Mucosa of descending colon (tissue), 3 donors: Measurements from ENCODE around the gene PTPRE. TPM values are rescaled to one million over a fixed set of nuclear protein-coding genes. Genes with fewer than 3 reads are reported as not detected.

ENCODE experiments used
- ATAC-seq: fragments of 200-7000 bp; cut with Tn5 transposase; one replicate; pipeline ENCODE4 v1.9.1; 2020; ENCODE audit warnings: mild to moderate bottlenecking, moderate library complexity
- DNase-seq, 3 donors: peaks; one replicate each; pipeline ENCODE4 v3.0.0-alpha.2; 2020
- H3K36me3 ChIP-seq: fragments of 200-600 bp; one replicate; pipeline ENCODE4 v1.8.0; 2021; ENCODE audit warnings: low read depth, mild to moderate bottlenecking
- H3K4me1 ChIP-seq: fragments of 200-600 bp; one replicate; pipeline ENCODE4 v1.8.0; 2021; ENCODE audit warnings: low read depth, mild to moderate bottlenecking
- H3K4me3 ChIP-seq: fragments of 200-600 bp; one replicate; pipeline ENCODE4 v1.8.0; 2021; ENCODE audit warnings: mild to moderate bottlenecking
- H3K9me3 ChIP-seq: fragments of 200-600 bp; one replicate; pipeline ENCODE4 v1.8.0; 2021; ENCODE audit warnings: mild to moderate bottlenecking
- intact Hi-C, 2 donors: fragments of 100-400 bp; cut with DNase I in 1 of 2; cut with micrococcal nuclease in 1 of 2; formaldehyde crosslinking; loops; one replicate each; pipeline versions ENCODE4 v1.11.0 to v1.11.1; 2022; cut with DNase I, micrococcal nuclease
- total RNA-seq, 3 donors: library from RNA; stranded (reverse); fragmentation: NEBNext Ultra II Directional in 2 of 3; extraction: Animal tissue kit (Norgen Biotek cat#: 25700) in 2 of 3; gene quantifications; one replicate each; pipeline versions ENCODE4 v1.2.1 to v1.2.4, GENCODE V29; 2021 to 2023
- TF ChIP-seq, protein P1 (sequence below): fragments of 200-600 bp; IDR thresholded peaks from one replicate; pipeline ENCODE4 v1.8.0; 2022; ENCODE audit warnings: antibody characterized with exemption, mild to moderate bottlenecking
- donor health status: DM: no; HTN: no; CAD: no; lungs with moderate emphysema.
- donor health status: DM: no; HTN: no; CAD: no.
- donor health status: DM: no; HTN: yes; CAD: no.

Gene PTPRE
- total RNA-seq, 3 donors from 2014 or later = 28.8 to 33.6 (median 32.5) TPM

GRCh38 chr10:128050121-128050516 is 143.2 kb downstream of the PTPRE start:
- no peaks in the 10 kb centered on the region for H3K9me3 ChIP-seq
- intact Hi-C loops = no loop called here
- DNase-seq (no peak), ATAC-seq (no peak)
- H3K4me1 ChIP-seq = peaks cover 16% of the 10 kb centered on the region
- TF ChIP-seq, protein P1, sequence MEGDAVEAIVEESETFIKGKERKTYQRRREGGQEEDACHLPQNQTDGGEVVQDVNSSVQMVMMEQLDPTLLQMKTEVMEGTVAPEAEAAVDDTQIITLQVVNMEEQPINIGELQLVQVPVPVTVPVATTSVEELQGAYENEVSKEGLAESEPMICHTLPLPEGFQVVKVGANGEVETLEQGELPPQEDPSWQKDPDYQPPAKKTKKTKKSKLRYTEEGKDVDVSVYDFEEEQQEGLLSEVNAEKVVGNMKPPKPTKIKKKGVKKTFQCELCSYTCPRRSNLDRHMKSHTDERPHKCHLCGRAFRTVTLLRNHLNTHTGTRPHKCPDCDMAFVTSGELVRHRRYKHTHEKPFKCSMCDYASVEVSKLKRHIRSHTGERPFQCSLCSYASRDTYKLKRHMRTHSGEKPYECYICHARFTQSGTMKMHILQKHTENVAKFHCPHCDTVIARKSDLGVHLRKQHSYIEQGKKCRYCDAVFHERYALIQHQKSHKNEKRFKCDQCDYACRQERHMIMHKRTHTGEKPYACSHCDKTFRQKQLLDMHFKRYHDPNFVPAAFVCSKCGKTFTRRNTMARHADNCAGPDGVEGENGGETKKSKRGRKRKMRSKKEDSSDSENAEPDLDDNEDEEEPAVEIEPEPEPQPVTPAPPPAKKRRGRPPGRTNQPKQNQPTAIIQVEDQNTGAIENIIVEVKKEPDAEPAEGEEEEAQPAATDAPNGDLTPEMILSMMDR = no peak
- no peak overlapping the region for H3K4me3 ChIP-seq
- H3K36me3 ChIP-seq = no peaks in the 10 kb centered on the region

- no peak for ATAC-seq
- Histone ChIP-seq H3K4me1 (peaks cover 16% of the 10 kb centered on the region), H3K4me3 (no peak overlapping the region), H3K9me3 (no peaks in the 10 kb centered on the region), H3K36me3 (no peaks in the 10 kb centered on the region)
- intact Hi-C loops = no loop called here
- TF ChIP-seq, protein P1 = no peak
- no peak for DNase-seq
Observed at GRCh38 chr10:128050936-128051335, 144.0 kb downstream of the PTPRE start.

DNA sequence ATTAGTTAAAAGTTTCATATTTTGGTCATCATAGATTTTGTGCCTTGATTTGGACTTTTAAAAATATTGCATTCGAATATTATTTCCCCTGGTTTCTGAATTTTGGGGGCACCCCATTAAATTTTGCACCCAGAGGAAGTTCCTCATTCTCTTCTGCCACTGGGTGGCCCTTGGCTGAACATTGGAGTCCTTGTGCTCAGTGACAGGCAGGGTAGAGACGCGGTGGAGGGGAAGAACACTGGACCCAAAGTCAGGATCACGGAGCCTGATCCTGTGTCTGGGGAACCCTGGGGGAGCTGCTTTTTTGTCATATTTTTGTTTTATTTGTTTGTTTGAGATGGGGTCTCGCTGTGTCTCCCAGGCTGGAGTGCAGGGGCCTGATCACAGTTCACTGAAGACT is 144.6 kb downstream of the PTPRE start:
- TF ChIP-seq, protein P1 = no peak
- DNase-seq (no peak), ATAC-seq (no peak)
- intact Hi-C loops = no loop called here
- H3K4me1 ChIP-seq = peaks cover 16% of the 10 kb centered on the region
- no peaks in the 10 kb centered on the region for H3K36me3 ChIP-seq
- no peaks in the 10 kb centered on the region for H3K9me3 ChIP-seq
- H3K4me3 ChIP-seq = no peak overlapping the region

- intact Hi-C loops = no loop called here
- DNase-seq = no peak
- TF ChIP-seq, protein P1 = no peak
- H3K9me3 ChIP-seq = no peaks in the 10 kb centered on the region
- H3K4me1 ChIP-seq = peaks cover 5% of the 10 kb centered on the region
- ATAC-seq = no peak
- H3K4me3 ChIP-seq = no peak overlapping the region
- no peaks in the 10 kb centered on the region for H3K36me3 ChIP-seq
Observed at GRCh38 chr10:128052696-128053095, 145.8 kb downstream of the PTPRE start.

DNA sequence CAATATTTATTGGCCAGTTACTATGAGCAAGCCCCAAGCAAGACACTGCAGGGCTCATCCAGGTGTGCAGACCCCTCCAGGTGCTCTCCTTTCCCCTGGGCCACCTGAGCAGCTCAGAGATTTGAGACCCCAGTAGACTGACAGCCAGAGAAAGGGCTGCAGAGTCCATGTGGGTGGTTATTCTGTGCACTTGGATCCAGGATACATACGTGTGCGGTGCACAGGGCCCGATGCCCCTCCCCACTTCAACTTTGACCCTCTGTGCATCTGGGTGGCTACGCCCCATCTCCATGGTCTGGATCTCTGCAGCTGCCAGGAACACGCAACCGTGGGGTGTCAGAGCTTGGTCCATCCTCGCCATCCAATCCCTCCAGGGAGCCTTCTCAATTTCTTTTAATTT is 146.5 kb downstream of the PTPRE start:
- no peak overlapping the region for H3K4me3 ChIP-seq
- no peaks in the 10 kb centered on the region for H3K4me1 ChIP-seq
- no peaks in the 10 kb centered on the region for H3K9me3 ChIP-seq
- H3K36me3 ChIP-seq = no peaks in the 10 kb centered on the region
- ATAC-seq = no peak
- intact Hi-C loops = no loop called here
- TF ChIP-seq, protein P1 = no peak
- DNase-seq = no peak
